K562 (cell line): ENCODE data around the gene CNGA4. TPM values are rescaled to one million over a fixed set of nuclear protein-coding genes. Genes with fewer than 3 reads are reported as not detected.

ENCODE experiments used
- ATAC-seq: fragments of 200-7000 bp; cut with Tn5 transposase; 3 replicates; pipeline ENCODE4 v1.9.1; 2020; ENCODE audit warnings: moderate library complexity
- BruUV-seq: library from RNA; stranded (reverse); fragments of 400-500 nt; replicated peaks from 2 replicates; lab custom pipeline; 2021; lab: Mats Ljungman, UMichigan
- CTCF ChIA-PET: fragments of 300-600 bp; formaldehyde crosslinking; extraction: SDS; loops from one replicate; lab custom pipeline; 2021; ENCODE audit warnings: low intra/inter-chr PET ratio; lab: Yijun Ruan, JAX
- POLR2A ChIA-PET: fragments of 300-600, 350-650 bp; sonication (Branson Sonifier 250); formaldehyde crosslinking; extraction: SDS; loops from one replicate; lab custom pipeline; 2021; ENCODE audit warnings: antibody characterized with exemption, inconsistent platforms; lab: Yijun Ruan, JAX
- DNase-seq, 4 experiments: peaks; one replicate each; pipeline versions ENCODE4 v3.0.0 to v3.0.0-alpha.2; 2011 to 2018; ENCODE audit warnings: low spot score in 3 of 4, mixed read lengths in 3 of 4; ENCODE audit errors: extremely low read depth in 1 of 4
- FAIRE-seq: peaks from 2 replicates; lab custom pipeline; 2011; peaks lifted over from hg19 to GRCh38; lab: Jason Lieb, UNC
- H2AFZ ChIP-seq: 2 replicates; pipeline ENCODE4 v1.6.0; 2011; ENCODE audit warnings: low read depth, low read length, control low read depth, inconsistent platforms
- H3K27ac ChIP-seq: fragments of 200-600 bp; 3 replicates; pipeline ENCODE4 v1.8.0; 2011; ENCODE audit warnings: low read depth, mild to moderate bottlenecking, control low read depth, inconsistent platforms, low read length, moderate library complexity, mixed read lengths; ENCODE audit errors: extremely low read depth
- H3K27me3 ChIP-seq, 2 experiments: fragments of 300-600 bp in 1 of 2; 2 replicates in 1 of 2; 3 replicates in 1 of 2; pipeline versions ENCODE4 v1.6.0 to v1.8.0; 2011; ENCODE audit warnings: inconsistent platforms in 2 of 2, low read length in 2 of 2, mild to moderate bottlenecking in 1 of 2, mixed read lengths in 1 of 2, moderate library complexity in 1 of 2; ENCODE audit not compliant: control insufficient read depth in 2 of 2, insufficient read depth in 2 of 2
- H3K36me3 ChIP-seq: fragments of 300-600 bp; 3 replicates; pipeline ENCODE4 v1.8.0; 2011; ENCODE audit warnings: mild to moderate bottlenecking, low read length, inconsistent platforms; ENCODE audit not compliant: control insufficient read depth, insufficient read depth
- H3K4me1 ChIP-seq, 2 experiments: fragments of 200-600 bp in 1 of 2; replicated peaks in 1 of 2; 2 replicates in 1 of 2; 3 replicates in 1 of 2; pipeline versions ENCODE4 v1.5.1 to v1.8.0; 2011; ENCODE audit warnings: inconsistent platforms in 2 of 2, low read length in 2 of 2, mild to moderate bottlenecking in 1 of 2, mixed read lengths in 1 of 2, moderate library complexity in 1 of 2; ENCODE audit not compliant: control insufficient read depth in 2 of 2, insufficient read depth in 2 of 2
- H3K4me2 ChIP-seq: 2 replicates; pipeline ENCODE4 v1.6.1; 2011; ENCODE audit warnings: low read length, control low read depth, inconsistent platforms, mixed read lengths; ENCODE audit not compliant: insufficient read depth
- H3K4me3 ChIP-seq: fragments of 200-600 bp; sonication (generic), shearing (Covaris generic); 2 replicates; pipeline ENCODE4 v1.5.1; 2016; ENCODE audit warnings: control low read depth, inconsistent platforms
- H3K79me2 ChIP-seq: fragments of 200-600 bp; 3 replicates; pipeline ENCODE4 v1.8.0; 2011; ENCODE audit warnings: low read length, inconsistent platforms; ENCODE audit not compliant: control insufficient read depth, insufficient read depth
- H3K9ac ChIP-seq, 2 experiments: 2 replicates each; pipeline versions ENCODE4 v1.6.0 to v1.6.1; 2011; ENCODE audit warnings: low read depth in 2 of 2, low read length in 2 of 2, control low read depth in 1 of 2, inconsistent platforms in 1 of 2, mild to moderate bottlenecking in 1 of 2, mixed read lengths in 1 of 2; ENCODE audit not compliant: insufficient read depth in 1 of 2
- H3K9me1 ChIP-seq: one replicate; pipeline ENCODE4 v1.6.0; 2011; ENCODE audit warnings: inconsistent platforms, mild to moderate bottlenecking, low read length, moderate library complexity; ENCODE audit not compliant: control insufficient read depth, insufficient read depth
- H3K9me3 ChIP-seq: replicated peaks from 2 replicates; pipeline ENCODE4 v1.5.1; 2011; ENCODE audit warnings: low read depth, low read length, inconsistent platforms; ENCODE audit not compliant: control insufficient read depth, insufficient read depth
- H4K20me1 ChIP-seq: replicated peaks from 2 replicates; pipeline ENCODE4 v1.6.1; 2011; ENCODE audit warnings: low read length, inconsistent platforms, mixed read lengths; ENCODE audit not compliant: control insufficient read depth, insufficient read depth
- ARID1B ChIP-seq: fragments of 450-650 bp; IDR thresholded peaks from 2 replicates; pipeline ENCODE4 v1.6.1; 2016; ENCODE audit warnings: antibody characterized with exemption, mild to moderate bottlenecking, inconsistent platforms
- ATF1 ChIP-seq, 2 experiments: fragments of 450-650 bp in 1 of 2; IDR thresholded peaks; 2 replicates each; pipeline ENCODE4 v1.6.1; 2016; ENCODE audit warnings: missing compliant biosample characterization in 1 of 2, missing genetic modification characterization in 1 of 2
- DPF2 ChIP-seq: fragments of 450-650 bp; IDR thresholded peaks from 2 replicates; pipeline ENCODE4 v1.6.1; 2016
- ID3 ChIP-seq, 2 experiments: fragments of 250-450 bp in 1 of 2; fragments of 450-650 bp in 1 of 2; sonication (Bioruptor Pico) in 1 of 2; IDR thresholded peaks; 2 replicates each; pipeline versions ENCODE4 v1.6.1 to v1.8.0; 2016 to 2021; ENCODE audit warnings: mild to moderate bottlenecking in 2 of 2, moderate library complexity in 2 of 2, missing compliant biosample characterization in 1 of 2, missing genetic modification characterization in 1 of 2
- JUNB ChIP-seq: fragments of 450-650 bp; formaldehyde crosslinking; conservative IDR thresholded peaks from 2 replicates; pipeline ENCODE4 v1.4.0; 2020; ENCODE audit warnings: mild to moderate bottlenecking
- MGA ChIP-seq: fragments of 450-650 bp; IDR thresholded peaks from 2 replicates; pipeline ENCODE4 v1.6.1; 2016; ENCODE audit warnings: mild to moderate bottlenecking, moderate library complexity
- PML ChIP-seq: IDR thresholded peaks from 2 replicates; pipeline ENCODE4 v1.6.1; 2012; ENCODE audit warnings: low read length, inconsistent platforms
- TAL1 ChIP-seq: fragments of 450-650 bp; IDR thresholded peaks from 2 replicates; pipeline ENCODE4 v1.6.1; 2016; ENCODE audit warnings: mild to moderate bottlenecking
- ZFX ChIP-seq: sonication (generic); formaldehyde crosslinking; IDR thresholded peaks from 2 replicates; pipeline ENCODE4 v1.8.0; 2022; ENCODE audit warnings: mild to moderate bottlenecking, missing genetic modification reagents, moderate library complexity
- ZNF785 ChIP-seq: fragments of 250-450 bp; sonication (Bioruptor Pico); IDR thresholded peaks from 2 replicates; pipeline ENCODE4 v1.4.0; 2020; ENCODE audit warnings: mild to moderate bottlenecking
- WGBS: fragments of 100-300 bp; shearing (Covaris generic); methylation state at CpG from one replicate; pipeline ENCODE4 v1.1.6; 2016; ENCODE audit warnings: low coverage, mixed read lengths; ENCODE audit not compliant: insufficient coverage; ENCODE audit errors: missing lambda C conversion rate; 5-methylcytosine and 5-hydroxymethylcytosine counted together
- in situ Hi-C: fragments of 300-500 bp; cut with MboI; formaldehyde crosslinking; loops from 4 replicates; pipeline ENCODE4 v1.15.0; 2018; ENCODE audit warnings: inconsistent platforms, mixed read lengths
- intact Hi-C: fragments of 100-400 bp; cut with micrococcal nuclease; formaldehyde crosslinking; loops from 2 replicates; pipeline ENCODE4 v1.14.2; 2022
- polyA plus RNA-seq, 8 experiments: library from polyadenylated mRNA; depleted of rRNA in 4 of 8; stranded (reverse) in 5 of 8; unstranded in 3 of 8; fragments of >200 nt; fragmentation: Nextera tagmentation in 2 of 8; fragmentation: Illumina TruSeq in 1 of 8; extraction: Ambion mirVana in 2 of 8; extraction: Trizol in 1 of 8; gene quantifications; 2 replicates each; pipeline versions ENCODE4 v1.2.1 to v1.2.3, GENCODE V29; 2011 to 2014; ENCODE audit warnings: inconsistent platforms in 1 of 8, missing spikeins in 1 of 8
- total RNA-seq, 7 experiments: library from RNA; depleted of rRNA in 6 of 7; stranded (reverse); fragments of >200 nt in 6 of 7; fragmentation: Illumina TruSeq in 2 of 7; extraction: Trizol in 2 of 7; gene quantifications; 2 replicates each; pipeline versions ENCODE4 v1.2.1 to v1.2.3, GENCODE V29; 2011 to 2021; ENCODE audit warnings: low replicate concordance in 1 of 7

Gene CNGA4
- total and polyA plus RNA-seq, 9 of the 15 experiments (the other 6 are each of a cell fraction or from before 2014, with no cell fraction given): 0.04 to 0.09 (median 0.06) TPM; not detected in 6

- TF ChIP-seq ID3 (CRISPR knock-in tag; IDR thresholded peaks at IDR 0.05): no peak
- TF ChIP-seq ID3 (tag; IDR thresholded peaks at IDR 0.05): no peak
These were observed 14.5 kb upstream of the CNGA4 start (continued) for GRCh38 chr11:6224421-6224820.

GRCh38 chr11:6225024-6225423 is 13.9 kb upstream of the CNGA4 start:
- Histone ChIP-seq H3K9me1 (peaks cover 2% of the 10 kb centered on the region), H3K27ac (no peak overlapping the region), H3K4me3 (no peak overlapping the region), H3K4me2 (peak overlapping the region; percentile 40; the same call in 1 of the 2 replicates), H3K36me3 (peaks cover 40% of the 10 kb centered on the region; the same call in 2 of the 3 replicates), H4K20me1 (peaks cover 3% of the 10 kb centered on the region), H3K27me3 (no peaks in the 10 kb centered on the region), H3K9me3 (no peaks in the 10 kb centered on the region), H3K79me2 (peaks cover 31% of the 10 kb centered on the region), H3K9ac (0 out of 4 replicates have a peak overlapping the region, but pooled peaks of 1 of the 2 experiments have one; percentile 7), H2AFZ (no peak overlapping the region), H3K4me1 (peaks cover 5 to 25% of the 10 kb centered on the region in 2 experiments)
- no TSS peak for BruUV-seq
- intact Hi-C loops (no loop called here), in situ Hi-C loops (no loop called here)
- WGBS: 0% methylated on average over 1 of the region's 1 CpG
- DNase-seq (no peak), FAIRE-seq (no peak), ATAC-seq (peak; percentile 67)
- POLR2A ChIA-PET: interaction anchor here (1.3 to 2.6 kb wide), 2 partner anchors 9 kb away, joined by 4 to 11 read pairs; partner anchors contain the start of gene FHIP1B
- CTCF ChIA-PET: no interaction called here
- TF ChIP-seq MGA: no peak
- no peak for TF ChIP-seq ZNF785 (CRISPR knock-in tag)
- peak; percentile 72 for TF ChIP-seq TAL1
- TF ChIP-seq DPF2: peak; percentile 79
- TF ChIP-seq ARID1B: peak; percentile 84
- TF ChIP-seq ZFX (CRISPR knock-in tag): peak; percentile 33; the same call in 1 of the 2 replicates
- no peak for TF ChIP-seq ATF1 (CRISPR knock-in tag; IDR thresholded peaks at IDR 0.05)
- TF ChIP-seq ATF1 (tag; IDR thresholded peaks at IDR 0.05): no peak
- no peak for TF ChIP-seq JUNB (CRISPR knock-in tag)
- peak; percentile 44; the same call in 1 of the 2 replicates for TF ChIP-seq PML
